ENCODE results near the gene GLI2.

- no peak for TF ChIP-seq CTCF (IDR thresholded peaks at IDR 0.05)
- TF ChIP-seq EP300 (IDR thresholded peaks at IDR 0.05) = no peak
Measured at GRCh38 chr2:120748310-120748709, 12.6 kb downstream of the GLI2 start.
